Karpas-422 (cell line): Measurements from ENCODE around the gene HJURP. TPM values are rescaled to one million over a fixed set of nuclear protein-coding genes. Genes with fewer than 3 reads are reported as not detected.

Experiments
- DNase-seq: peaks from one replicate; pipeline ENCODE4 v3.0.0-alpha.2; 2015
- H2AFZ ChIP-seq: fragments of 200-600 bp; sonication (generic); 2 replicates; pipeline ENCODE4 v1.6.1; 2014; ENCODE audit warnings: antibody characterized with exemption, low read length, mixed read lengths
- H3K27ac ChIP-seq: fragments of 200-600 bp; sonication (generic); 2 replicates; pipeline ENCODE4 v1.5.1; 2014; ENCODE audit warnings: mild to moderate bottlenecking, low read length, moderate library complexity
- H3K27me3 ChIP-seq: fragments of 200-600 bp; sonication (generic); 2 replicates; pipeline ENCODE4 v1.6.1; 2014; ENCODE audit warnings: low read length, mixed read lengths
- H3K36me3 ChIP-seq: fragments of 200-600 bp; sonication (generic); 2 replicates; pipeline ENCODE4 v1.6.1; 2014; ENCODE audit warnings: low read length, mixed read lengths; ENCODE audit not compliant: insufficient read depth
- H3K4me1 ChIP-seq: fragments of 200-600 bp; sonication (generic); 2 replicates; pipeline ENCODE4 v1.6.1; 2014; ENCODE audit warnings: mild to moderate bottlenecking, low read length, mixed read lengths
- H3K4me2 ChIP-seq: fragments of 200-600 bp; sonication (generic); 2 replicates; pipeline ENCODE4 v1.6.1; 2014; ENCODE audit warnings: low read length, low read depth, mild to moderate bottlenecking; ENCODE audit not compliant: poor library complexity, severe bottlenecking
- H3K4me3 ChIP-seq: fragments of 200-600 bp; sonication (generic); 2 replicates; pipeline ENCODE4 v1.5.1; 2014; ENCODE audit warnings: mild to moderate bottlenecking, antibody characterized with exemption, low read length, mixed read lengths
- H3K79me2 ChIP-seq: fragments of 200-600 bp; sonication (generic); 2 replicates; pipeline ENCODE4 v1.6.1; 2014; ENCODE audit warnings: mild to moderate bottlenecking, low read length, mixed read lengths
- H3K9ac ChIP-seq: fragments of 200-600 bp; sonication (generic); 2 replicates; pipeline ENCODE4 v1.6.0; 2014; ENCODE audit warnings: low read length
- H3K9me2 ChIP-seq: fragments of 200-600 bp; sonication (generic), shearing (Covaris generic); replicated peaks from 2 replicates; pipeline ENCODE4 v1.6.0; 2014; ENCODE audit warnings: mild to moderate bottlenecking, low read length, moderate library complexity; ENCODE audit not compliant: insufficient read depth
- H3K9me3 ChIP-seq: fragments of 300-700, 200-600 bp; sonication (generic); 2 replicates; pipeline ENCODE4 v1.6.1; 2014; ENCODE audit warnings: low read length, mixed read lengths
- H4K20me1 ChIP-seq: fragments of 200-600 bp; sonication (generic); 2 replicates; pipeline ENCODE4 v1.6.1; 2014; ENCODE audit warnings: mild to moderate bottlenecking, antibody characterized with exemption, low read length, low read depth; ENCODE audit not compliant: insufficient read depth
- total RNA-seq: library from RNA; depleted of rRNA; stranded (reverse); fragments of >200 nt; shearing (Covaris generic); gene quantifications from 2 replicates; pipeline ENCODE4 v1.2.3, GENCODE V29; 2014; ENCODE audit warnings: low replicate concordance

The HJURP gene
- total RNA-seq, 1 experiment from 2014 or later: 29.0 TPM

- Histone ChIP-seq H3K9me2 (no peaks in the 10 kb centered on the region), H2AFZ (no peak overlapping the region), H3K36me3 (peaks cover 79% of the 10 kb centered on the region), H3K27me3 (no peaks in the 10 kb centered on the region), H3K4me1 (peaks cover 17% of the 10 kb centered on the region), H3K4me3 (no peak overlapping the region), H3K4me2 (no peak overlapping the region), H4K20me1 (no peaks in the 10 kb centered on the region), H3K9ac (no peak overlapping the region), H3K9me3 (no peaks in the 10 kb centered on the region), H3K79me2 (peaks cover 60% of the 10 kb centered on the region), H3K27ac (no peak overlapping the region)
- DNase-seq: no peak
Observed at GRCh38 chr2:233838726-233839446, 15.4 kb downstream of the HJURP start.

- no peak overlapping the region for H3K27ac ChIP-seq
- H3K4me1 ChIP-seq: peaks cover 19% of the 10 kb centered on the region
Observed at GRCh38 chr2:233838251-233838650, 16.1 kb downstream of the HJURP start.

GRCh38 chr2:233837694-233838229 is 16.6 kb downstream of the HJURP start:
- Histone ChIP-seq H3K36me3 (peaks cover 68% of the 10 kb centered on the region), H3K9me3 (no peaks in the 10 kb centered on the region), H2AFZ (no peak overlapping the region), H3K4me3 (no peak overlapping the region), H3K79me2 (peaks cover 58% of the 10 kb centered on the region), H3K4me1 (peaks cover 24% of the 10 kb centered on the region), H3K4me2 (no peak overlapping the region), H3K27ac (no peak overlapping the region), H4K20me1 (no peaks in the 10 kb centered on the region), H3K9me2 (no peaks in the 10 kb centered on the region), H3K27me3 (no peaks in the 10 kb centered on the region), H3K9ac (no peak overlapping the region)
- no peak for DNase-seq

More at GRCh38 chr2:233838251-233838650, 16.1 kb downstream of the HJURP start:
- Histone ChIP-seq H3K27me3 (no peaks in the 10 kb centered on the region), H4K20me1 (no peaks in the 10 kb centered on the region), H3K9me3 (no peaks in the 10 kb centered on the region), H3K9ac (no peak overlapping the region), H3K79me2 (peaks cover 60% of the 10 kb centered on the region), H3K4me3 (no peak overlapping the region), H3K9me2 (no peaks in the 10 kb centered on the region), H3K4me2 (no peak overlapping the region), H3K36me3 (peaks cover 73% of the 10 kb centered on the region), H2AFZ (no peak overlapping the region)
- DNase-seq: no peak

- Histone ChIP-seq H2AFZ (no peak overlapping the region), H3K9me3 (no peaks in the 10 kb centered on the region), H3K27ac (0 out of 2 replicates have a peak overlapping the region, but pooled peaks have one; percentile 15), H3K36me3 (peaks cover 54% of the 10 kb centered on the region), H3K9me2 (no peaks in the 10 kb centered on the region), H3K27me3 (no peaks in the 10 kb centered on the region), H3K9ac (no peak overlapping the region), H3K79me2 (peaks cover 44% of the 10 kb centered on the region), H3K4me1 (peaks cover 38% of the 10 kb centered on the region), H3K4me3 (no peak overlapping the region), H3K4me2 (no peak overlapping the region), H4K20me1 (no peaks in the 10 kb centered on the region)
- no peak for DNase-seq
Observed at GRCh38 chr2:233836359-233836758, 18.0 kb downstream of the HJURP start.

- H3K4me2 ChIP-seq: no peak overlapping the region
- H3K27ac ChIP-seq: peak overlapping the region; percentile 58
- peaks cover 48% of the 10 kb centered on the region for H3K36me3 ChIP-seq
- no peaks in the 10 kb centered on the region for H4K20me1 ChIP-seq
- no peaks in the 10 kb centered on the region for H3K27me3 ChIP-seq
- no peaks in the 10 kb centered on the region for H3K9me2 ChIP-seq
- H2AFZ ChIP-seq: no peak overlapping the region
- peaks cover 46% of the 10 kb centered on the region for H3K4me1 ChIP-seq
- peaks cover 36% of the 10 kb centered on the region for H3K79me2 ChIP-seq
- no peaks in the 10 kb centered on the region for H3K9me3 ChIP-seq
- DNase-seq: no peak
- H3K4me3 ChIP-seq: no peak overlapping the region
- no peak overlapping the region for H3K9ac ChIP-seq
Observed at GRCh38 chr2:233835230-233836186, 18.8 kb downstream of the HJURP start.

GRCh38 chr2:233833345-233833744 is 21.0 kb downstream of the HJURP start:
- peaks cover 32% of the 10 kb centered on the region for H3K36me3 ChIP-seq
- peaks cover 14% of the 10 kb centered on the region for H3K79me2 ChIP-seq
- 0 out of 2 replicates have a peak overlapping the region, but pooled peaks have one; percentile 8 for H3K27ac ChIP-seq
- no peaks in the 10 kb centered on the region for H3K27me3 ChIP-seq
- H3K4me3 ChIP-seq: no peak overlapping the region
- H2AFZ ChIP-seq: no peak overlapping the region
- no peak for DNase-seq
- no peak overlapping the region for H3K9ac ChIP-seq
- no peaks in the 10 kb centered on the region for H3K9me3 ChIP-seq
- H3K4me1 ChIP-seq: peaks cover 68% of the 10 kb centered on the region
- H4K20me1 ChIP-seq: no peaks in the 10 kb centered on the region
- no peak overlapping the region for H3K4me2 ChIP-seq
- no peaks in the 10 kb centered on the region for H3K9me2 ChIP-seq

GRCh38 chr2:233832869-233833311 is 21.4 kb downstream of the HJURP start:
- H3K9me2 ChIP-seq: no peaks in the 10 kb centered on the region
- H4K20me1 ChIP-seq: no peaks in the 10 kb centered on the region
- peak overlapping the region; percentile 93 for H3K27ac ChIP-seq
- no peak overlapping the region for H2AFZ ChIP-seq
- no peaks in the 10 kb centered on the region for H3K9me3 ChIP-seq
- DNase-seq: peak; percentile 88
- no peak overlapping the region for H3K4me3 ChIP-seq
- no peaks in the 10 kb centered on the region for H3K27me3 ChIP-seq
- peaks cover 27% of the 10 kb centered on the region for H3K36me3 ChIP-seq
- peak overlapping the region; percentile 75 for H3K4me2 ChIP-seq
- peaks cover 10% of the 10 kb centered on the region for H3K79me2 ChIP-seq
- H3K9ac ChIP-seq: peak overlapping the region; percentile 65
- peaks cover 68% of the 10 kb centered on the region for H3K4me1 ChIP-seq

- Histone ChIP-seq H3K27ac (peak overlapping the region; percentile 93), H2AFZ (no peak overlapping the region), H3K9ac (peak overlapping the region; percentile 65), H3K9me3 (no peaks in the 10 kb centered on the region), H3K4me3 (no peak overlapping the region), H3K4me1 (peaks cover 68% of the 10 kb centered on the region), H3K9me2 (no peaks in the 10 kb centered on the region), H3K36me3 (peaks cover 22% of the 10 kb centered on the region), H3K27me3 (no peaks in the 10 kb centered on the region), H4K20me1 (no peaks in the 10 kb centered on the region), H3K4me2 (peak overlapping the region; percentile 75), H3K79me2 (peaks cover 5% of the 10 kb centered on the region)
- no peak for DNase-seq
Observed at GRCh38 chr2:233832414-233832813, 21.9 kb downstream of the HJURP start.
